ENCODE measurements around the gene CYB5A.

GRCh38 chr18:74291472-74291770 lies 342 bp downstream of the CYB5A start:
- TF ChIP-seq CTCF (conservative IDR thresholded peaks at IDR 0.05) (peak; percentile 61), ZFX (IDR thresholded peaks at IDR 0.05) (no peak)
